ENCODE results near the gene PTPRM.

The PTPRM gene

GRCh38 chr18:7566567-7567473, at the start of gene PTPRM:
PTPRM (plus strand) TSS chr18:7567316; CDS start chr18:7567819, 503 bp downstream.
- DNase-seq = peak; percentile 71

GRCh38 chr18:7517852-7518251, 49.3 kb upstream of the PTPRM start:
- DNase-seq = no peak

GRCh38 chr18:7520200-7520785, 46.8 kb upstream of the PTPRM start:
- no peak for DNase-seq

- DNase-seq = no peak
Measured at GRCh38 chr18:7521226-7521856, 45.8 kb upstream of the PTPRM start.

- DNase-seq = no peak
Measured at GRCh38 chr18:7523772-7524171, 43.3 kb upstream of the PTPRM start.

GRCh38 chr18:7524786-7525185, 42.3 kb upstream of the PTPRM start:
- peak; percentile 24 for DNase-seq

GRCh38 chr18:7532942-7533341, 34.2 kb upstream of the PTPRM start:
- no peak for DNase-seq

GRCh38 chr18:7535436-7536205, 31.5 kb upstream of the PTPRM start:
- DNase-seq = no peak

GRCh38 chr18:7537145-7537544, 30.0 kb upstream of the PTPRM start:
- no peak for DNase-seq

GRCh38 chr18:7541835-7542234, 25.3 kb upstream of the PTPRM start:
- DNase-seq = no peak

- no peak for DNase-seq
Measured at GRCh38 chr18:7544686-7545085, 22.4 kb upstream of the PTPRM start.

- DNase-seq = peak; percentile 45
Measured at GRCh38 chr18:7545734-7546133, 21.4 kb upstream of the PTPRM start.

- DNase-seq = no peak
Measured at GRCh38 chr18:7548221-7548620, 18.9 kb upstream of the PTPRM start.

- DNase-seq = no peak
Measured at GRCh38 chr18:7548721-7549120, 18.4 kb upstream of the PTPRM start.

- no peak for DNase-seq
Measured at GRCh38 chr18:7557973-7558372, 9.1 kb upstream of the PTPRM start.

- DNase-seq = no peak
Measured at GRCh38 chr18:7558769-7559168, 8.3 kb upstream of the PTPRM start.

- DNase-seq = no peak
Measured at GRCh38 chr18:7559709-7560319, 7.3 kb upstream of the PTPRM start.

GRCh38 chr18:7561909-7562460, 5.1 kb upstream of the PTPRM start:
- DNase-seq = no peak

- no peak for DNase-seq
Measured at GRCh38 chr18:7562491-7562890, 4.6 kb upstream of the PTPRM start.

GRCh38 chr18:7565677-7566076, 1.4 kb upstream of the PTPRM start:
- no peak for DNase-seq

GRCh38 chr18:7566244-7566566, 911 bp upstream of the PTPRM start:
- DNase-seq = no peak

Data from NCI-H226 (cell line).